AG10803 (cell line): ENCODE data around the gene TTC7B.
A peak's percentile ranks its signal among the peaks of the same experiment; 100 is the strongest.

Experiments used
- DNase-seq: peaks from one replicate; pipeline ENCODE4 v3.0.0; 2010; ENCODE audit warnings: low read depth
- H3K4me3 ChIP-seq: 2 replicates; pipeline ENCODE4 v1.5.1; 2011; ENCODE audit warnings: mild to moderate bottlenecking, low read length, control low read depth
- TF ChIP-seq, protein P1 (sequence below): conservative IDR thresholded peaks from 2 replicates; pipeline ENCODE4 v1.5.1; 2011; ENCODE audit warnings: mild to moderate bottlenecking, low read length, control low read depth, inconsistent platforms

TTC7B gene

DNA sequence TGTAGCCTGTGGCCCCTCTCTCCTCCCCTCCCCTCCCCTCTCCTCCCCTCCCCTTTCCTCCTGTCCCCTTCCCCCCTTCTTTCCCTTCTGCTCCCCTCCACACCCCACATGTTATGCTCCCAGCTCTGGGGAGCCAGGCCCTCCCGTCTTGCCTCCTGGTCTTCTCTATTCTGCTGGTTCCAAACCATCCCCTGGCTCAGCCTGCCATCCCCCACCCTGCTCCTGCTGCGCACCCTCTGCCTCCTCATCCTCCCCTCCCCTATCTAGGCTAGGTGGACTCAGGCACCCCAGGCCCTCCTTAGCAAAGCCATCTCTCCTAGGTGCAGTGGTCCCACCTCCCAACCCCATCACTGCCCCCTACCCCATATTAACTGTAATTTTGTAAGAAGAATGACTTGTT is 319.9 kb downstream of the TTC7B start:
- TF ChIP-seq, protein P1, sequence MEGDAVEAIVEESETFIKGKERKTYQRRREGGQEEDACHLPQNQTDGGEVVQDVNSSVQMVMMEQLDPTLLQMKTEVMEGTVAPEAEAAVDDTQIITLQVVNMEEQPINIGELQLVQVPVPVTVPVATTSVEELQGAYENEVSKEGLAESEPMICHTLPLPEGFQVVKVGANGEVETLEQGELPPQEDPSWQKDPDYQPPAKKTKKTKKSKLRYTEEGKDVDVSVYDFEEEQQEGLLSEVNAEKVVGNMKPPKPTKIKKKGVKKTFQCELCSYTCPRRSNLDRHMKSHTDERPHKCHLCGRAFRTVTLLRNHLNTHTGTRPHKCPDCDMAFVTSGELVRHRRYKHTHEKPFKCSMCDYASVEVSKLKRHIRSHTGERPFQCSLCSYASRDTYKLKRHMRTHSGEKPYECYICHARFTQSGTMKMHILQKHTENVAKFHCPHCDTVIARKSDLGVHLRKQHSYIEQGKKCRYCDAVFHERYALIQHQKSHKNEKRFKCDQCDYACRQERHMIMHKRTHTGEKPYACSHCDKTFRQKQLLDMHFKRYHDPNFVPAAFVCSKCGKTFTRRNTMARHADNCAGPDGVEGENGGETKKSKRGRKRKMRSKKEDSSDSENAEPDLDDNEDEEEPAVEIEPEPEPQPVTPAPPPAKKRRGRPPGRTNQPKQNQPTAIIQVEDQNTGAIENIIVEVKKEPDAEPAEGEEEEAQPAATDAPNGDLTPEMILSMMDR, result no peak
- DNase-seq, result no peak
- H3K4me3 ChIP-seq, result no peak overlapping the region

DNA sequence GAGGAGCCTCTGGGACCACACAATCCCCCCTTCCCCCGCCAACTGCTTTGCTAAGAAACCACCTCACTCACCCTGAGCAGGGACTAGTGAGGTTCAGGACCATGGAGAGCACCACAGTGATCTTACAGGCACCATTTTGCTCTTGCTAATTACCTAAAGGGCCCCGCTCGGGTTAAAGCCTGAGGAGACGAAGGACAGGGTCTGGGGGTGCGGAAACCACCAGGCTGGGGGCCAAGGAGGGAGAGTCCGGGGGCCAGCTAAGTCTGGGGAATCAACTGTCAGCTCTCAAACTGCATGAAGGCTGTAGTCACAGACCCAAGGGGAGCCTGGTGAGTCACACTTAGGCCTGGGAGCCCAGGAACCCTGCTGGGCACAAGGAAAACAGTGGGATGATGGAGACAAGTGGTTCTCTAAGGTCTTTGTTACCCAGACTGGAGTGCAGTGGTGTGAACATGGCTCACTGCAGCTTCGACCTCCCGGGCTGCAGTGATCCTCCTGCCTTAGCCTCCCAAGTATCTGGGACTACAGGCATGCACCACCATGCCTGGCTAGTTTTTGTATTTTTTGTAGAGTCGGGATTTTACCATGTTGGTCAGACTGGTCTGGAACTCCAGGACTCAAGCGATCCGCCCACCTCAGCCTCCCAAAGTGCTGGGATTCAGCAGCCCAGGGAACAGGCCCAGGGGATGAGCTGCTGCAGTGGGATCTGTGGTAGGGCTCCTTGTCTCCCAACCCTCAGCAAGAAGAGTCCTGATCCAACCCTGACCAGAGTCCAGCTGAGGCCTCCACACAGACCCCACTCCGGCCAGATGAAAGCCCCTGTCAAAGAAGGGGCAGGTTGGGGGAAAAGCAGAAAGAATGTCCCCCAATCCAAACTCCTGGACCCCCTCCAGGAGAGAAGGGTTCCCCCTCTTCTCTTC is 320.6 kb downstream of the TTC7B start:
- DNase-seq, result peak; percentile 45
- no peak overlapping the region for H3K4me3 ChIP-seq
- TF ChIP-seq, protein P1, result no peak

DNA sequence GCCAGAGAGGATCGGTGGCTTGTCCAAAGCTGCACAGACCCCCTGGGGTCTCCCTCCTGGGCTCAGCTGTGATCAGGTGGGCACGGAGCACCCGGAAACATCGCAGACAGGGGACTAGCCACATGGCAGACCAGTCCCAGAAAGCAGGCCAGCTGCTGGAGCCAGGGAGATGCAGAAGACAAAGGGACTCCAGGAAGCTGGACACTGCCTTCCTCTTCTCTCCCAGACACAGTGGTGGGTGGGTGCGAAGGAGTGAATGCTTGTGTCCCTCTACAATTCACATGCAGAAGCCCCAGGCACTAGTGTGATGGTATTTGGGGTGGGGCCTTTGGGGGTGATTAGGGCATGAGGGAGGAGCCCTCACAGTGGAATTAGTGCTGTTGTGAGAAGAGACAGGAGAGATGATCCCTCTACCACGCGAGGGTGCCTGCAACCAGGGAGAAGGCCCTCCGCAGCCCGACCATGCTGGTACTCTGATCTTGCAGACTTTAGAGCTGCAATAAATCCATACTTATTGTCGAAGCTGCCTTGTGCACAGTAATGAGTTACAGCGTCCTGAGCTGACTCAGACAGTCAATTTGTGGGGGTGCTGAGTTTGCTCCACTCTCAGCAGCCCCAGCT is 324.2 kb downstream of the TTC7B start:
- no peak overlapping the region for H3K4me3 ChIP-seq
- TF ChIP-seq, protein P1, result no peak
- DNase-seq, result no peak

DNA sequence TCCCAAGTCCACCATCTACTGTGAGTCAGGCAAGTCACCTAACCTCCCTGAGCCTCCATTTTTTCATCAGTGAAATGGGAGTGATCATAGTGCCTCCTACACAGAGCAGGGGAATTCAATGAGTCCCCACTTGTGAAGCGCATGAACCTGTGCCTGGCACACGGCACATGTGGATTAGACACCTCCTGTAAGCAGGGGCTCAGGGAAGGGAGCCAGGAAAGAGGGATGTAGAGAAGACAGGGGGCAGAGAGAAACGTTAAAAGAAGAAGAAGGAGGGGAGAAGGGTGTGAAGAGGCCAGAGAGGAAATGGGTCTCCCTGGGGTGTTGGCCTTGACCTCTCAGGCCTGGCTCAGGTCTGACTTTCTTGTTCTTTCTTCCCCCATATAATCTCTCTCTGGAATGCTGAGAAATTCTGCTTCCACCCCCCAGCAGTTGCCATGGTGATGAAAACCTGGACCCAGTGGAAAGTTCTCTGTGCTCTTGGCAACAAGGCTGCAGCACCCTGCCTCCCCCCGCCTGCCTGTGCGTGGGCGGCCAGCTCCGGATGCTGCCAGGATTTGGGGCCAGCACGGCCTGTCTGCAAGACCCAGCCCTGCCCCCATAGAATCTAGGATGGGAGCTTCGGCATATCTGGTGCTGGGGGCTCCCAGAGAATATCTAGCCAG is 324.9 kb downstream of the TTC7B start:
- TF ChIP-seq, protein P1, result no peak
- DNase-seq, result peak; percentile 44
- H3K4me3 ChIP-seq, result no peak overlapping the region

DNA sequence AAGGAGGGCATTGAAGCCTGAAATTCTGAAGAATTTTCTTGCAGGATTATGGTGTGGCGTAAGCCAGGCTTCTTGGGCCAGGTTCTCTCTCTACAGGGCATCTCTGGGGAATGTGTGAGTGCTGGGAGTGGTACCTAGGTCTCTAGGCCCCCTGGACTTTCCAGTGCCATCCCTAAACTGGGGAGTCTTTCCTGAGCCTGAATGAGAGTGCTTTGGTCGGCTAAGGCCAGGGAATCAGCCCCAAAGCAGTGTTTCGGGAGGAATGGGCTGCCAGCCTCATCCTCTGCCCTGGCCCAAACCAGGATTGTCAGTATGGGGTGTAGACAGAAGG is 325.5 kb downstream of the TTC7B start:
- no peak for DNase-seq
- TF ChIP-seq, protein P1, result no peak

DNA sequence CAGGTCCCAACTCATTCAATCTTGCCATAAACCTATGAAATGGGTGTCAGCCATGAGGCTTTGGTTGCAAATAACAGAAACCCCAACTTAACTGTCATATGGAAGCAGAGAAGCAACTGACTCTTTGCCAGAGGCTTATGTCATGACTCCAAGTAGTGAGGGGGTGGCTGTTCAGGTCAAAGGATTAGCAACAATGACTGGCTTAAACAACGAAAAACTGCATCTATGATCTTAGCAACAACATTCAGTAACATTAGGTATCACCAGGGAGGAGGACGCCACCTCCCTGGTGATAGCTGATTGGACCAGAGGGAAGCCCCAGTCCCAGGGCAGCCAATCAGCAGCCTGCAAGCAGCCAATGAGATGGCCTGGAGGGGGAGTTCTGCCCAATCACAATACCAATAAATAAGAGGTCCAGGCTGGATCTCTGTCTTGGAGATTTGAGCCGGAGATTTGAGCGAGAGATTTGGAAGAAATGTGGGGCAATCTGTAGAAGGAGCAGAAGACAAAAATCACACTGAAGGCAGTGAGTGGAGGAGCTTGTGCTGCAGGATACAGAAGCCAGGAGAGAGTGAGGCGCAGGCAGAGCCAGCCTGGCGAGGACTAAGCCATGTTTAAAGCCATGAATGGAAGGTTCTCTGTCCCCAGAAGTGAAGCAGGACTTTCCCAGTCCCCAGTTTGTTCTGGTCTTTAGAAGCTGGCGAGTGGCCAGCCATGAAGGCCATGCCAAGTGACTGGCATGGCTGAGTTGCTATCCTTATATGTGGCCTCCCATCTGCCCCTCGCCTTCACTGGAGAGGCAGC is 326.1 kb downstream of the TTC7B start:
- no peak for DNase-seq
- H3K4me3 ChIP-seq, result no peak overlapping the region
- TF ChIP-seq, protein P1, result no peak

More for the DNA sequence above, 325.5 kb downstream of the TTC7B start:
- H3K4me3 ChIP-seq, result no peak overlapping the region
